B cell (primary cell): ENCODE measurements around the gene OCA2. TPM values are rescaled to one million over a fixed set of nuclear protein-coding genes. Genes with fewer than 3 reads are reported as not detected.

Experiments used
- ATAC-seq: fragments of 200-7000 bp; cut with Tn5 transposase; one replicate; pipeline ENCODE4 v1.10.0; 2021; ENCODE audit warnings: low read depth, mild to moderate bottlenecking, moderate number of reproducible peaks, moderate library complexity
- CTCF ChIA-PET: fragments of 350-600 bp; sonication (Branson Sonifier 250); formaldehyde crosslinking; loops from one replicate; lab custom pipeline; 2021; ENCODE audit warnings: antibody characterized with exemption, inconsistent platforms; lab: Charles Lee
- POLR2A ChIA-PET: fragments of 350-600 bp; sonication (Branson Sonifier 250); formaldehyde crosslinking; loops from one replicate; lab custom pipeline; 2021; ENCODE audit warnings: antibody characterized with exemption; lab: Charles Lee
- DNase-seq: peaks from one replicate; pipeline ENCODE4 v3.0.0; 2013
- H2AFZ ChIP-seq: 2 replicates; pipeline ENCODE4 v1.6.1; 2012; ENCODE audit warnings: mild to moderate bottlenecking, low read depth, low read length; ENCODE audit not compliant: insufficient read depth, poor library complexity, severe bottlenecking
- H3K27ac ChIP-seq, 2 donors: 1 replicate in 1 of 2; 2 replicates in 1 of 2; pipeline ENCODE4 v1.5.1; 2012 to 2013; ENCODE audit warnings: low read length in 2 of 2, mild to moderate bottlenecking in 2 of 2, moderate library complexity in 1 of 2
- H3K27me3 ChIP-seq, 4 experiments: fragments of 200-600 bp in 1 of 4; sonication (generic) in 1 of 4; replicated peaks in 1 of 4; 1 replicate in 2 of 4; 2 replicates in 2 of 4; pipeline versions ENCODE4 v1.6.1 to v1.7.0; 2013 to 2016; ENCODE audit warnings: low read length in 3 of 4, mild to moderate bottlenecking in 2 of 4, mixed read lengths in 1 of 4, moderate library complexity in 1 of 4; ENCODE audit not compliant: insufficient read depth in 4 of 4, control insufficient read depth in 3 of 4; ENCODE audit errors: control extremely low read depth in 1 of 4
- H3K36me3 ChIP-seq, 2 experiments: replicated peaks in 1 of 2; 1 replicate in 1 of 2; 2 replicates in 1 of 2; pipeline versions ENCODE4 v1.6.1 to v1.7.1; 2013; ENCODE audit warnings: low read length in 1 of 2; ENCODE audit not compliant: insufficient read depth in 2 of 2, control insufficient read depth in 1 of 2; ENCODE audit errors: control extremely low read depth in 1 of 2, extremely low read depth in 1 of 2
- H3K4me1 ChIP-seq, 2 donors: fragments of 200-600 bp in 1 of 2; sonication (generic) in 1 of 2; 1 replicate in 1 of 2; 2 replicates in 1 of 2; pipeline versions ENCODE4 v1.5.1 to v1.6.1; 2013 to 2017; ENCODE audit warnings: low read length in 2 of 2; ENCODE audit not compliant: control insufficient read depth in 2 of 2, insufficient read depth in 2 of 2
- H3K4me2 ChIP-seq: replicated peaks from 2 replicates; pipeline ENCODE3; 2012; ENCODE audit warnings: mild to moderate bottlenecking, low read depth, low read length; ENCODE audit not compliant: poor library complexity, severe bottlenecking
- H3K4me3 ChIP-seq, 5 experiments: fragments of 200-600 bp in 1 of 5; sonication (generic) in 1 of 5; 1 replicate in 3 of 5; 2 replicates in 2 of 5; pipeline versions ENCODE4 v1.5.1 to v1.7.0; 2011 to 2016; ENCODE audit warnings: low read length in 4 of 5, mild to moderate bottlenecking in 4 of 5, low read depth in 2 of 5, control low read depth in 1 of 5, moderate library complexity in 1 of 5; ENCODE audit not compliant: insufficient read depth in 1 of 5; ENCODE audit errors: control extremely low read depth in 1 of 5, extremely low read depth in 1 of 5
- H3K79me2 ChIP-seq: fragments of 200-600 bp; sonication (generic); one replicate; pipeline ENCODE4 v1.6.0; 2016; ENCODE audit warnings: low read length; ENCODE audit not compliant: control insufficient read depth, insufficient read depth
- H3K9ac ChIP-seq: fragments of 200-600 bp; sonication (generic); 2 replicates; pipeline ENCODE4 v1.6.1; 2017; ENCODE audit warnings: mild to moderate bottlenecking, low read length, moderate library complexity
- H3K9me3 ChIP-seq, 3 donors: one replicate each; pipeline versions ENCODE4 v1.6.1 to v1.7.1; 2013; ENCODE audit warnings: low read length in 2 of 3; ENCODE audit not compliant: control insufficient read depth in 2 of 3, insufficient read depth in 1 of 3; ENCODE audit errors: control extremely low read depth in 1 of 3
- H4K20me1 ChIP-seq: 2 replicates; pipeline ENCODE4 v1.6.0; 2012; ENCODE audit warnings: mild to moderate bottlenecking, low read length; ENCODE audit not compliant: insufficient read depth, control insufficient read depth, poor library complexity, severe bottlenecking
- H3K27ac Mint-ChIP-seq: one replicate; pipeline ENCODE4 v1.8.0; 2021; ENCODE audit warnings: mixed read lengths
- H3K27me3 Mint-ChIP-seq: one replicate; pipeline ENCODE4 v1.8.0; 2021; ENCODE audit warnings: mixed read lengths
- H3K4me1 Mint-ChIP-seq: one replicate; pipeline ENCODE4 v1.8.0; 2021; ENCODE audit warnings: mixed read lengths
- H3K4me3 Mint-ChIP-seq: one replicate; pipeline ENCODE4 v1.8.0; 2021; ENCODE audit warnings: mixed read lengths
- H3K9me3 Mint-ChIP-seq: one replicate; pipeline ENCODE4 v1.8.0; 2022; ENCODE audit warnings: mixed read lengths; ENCODE audit not compliant: insufficient read depth
- EZH2 ChIP-seq: IDR thresholded peaks from 2 replicates; pipeline ENCODE4 v1.6.1; 2012; ENCODE audit warnings: borderline replicate concordance, low read depth, mild to moderate bottlenecking, moderate library complexity, low read length; ENCODE audit not compliant: insufficient read depth, poor library complexity, severe bottlenecking
- WGBS: methylation state at CpG from one replicate; pipeline ENCODE4 v1.1.5; 2013; ENCODE audit warnings: missing lambda C conversion rate; ENCODE audit not compliant: insufficient coverage; 5-methylcytosine and 5-hydroxymethylcytosine counted together
- intact Hi-C: fragments of 100-400 bp; cut with micrococcal nuclease; formaldehyde crosslinking; loops from one replicate; pipeline ENCODE4 v1.10.0; 2022
- polyA plus RNA-seq: library from polyadenylated mRNA; depleted of rRNA; stranded (reverse); fragments of >200 nt; gene quantifications from 2 replicates; pipeline ENCODE4 v1.2.3, GENCODE V29; 2012
- total RNA-seq, 2 donors: library from RNA; stranded (reverse); fragments of 120-200 nt in 1 of 2; gene quantifications; 1 replicate in 1 of 2; 2 replicates in 1 of 2; pipeline versions ENCODE4 v1.2.3 to v1.2.4, GENCODE V29; 2013 to 2022
- TF ChIP-seq, protein P1 (sequence below): fragments of 200-600 bp; IDR thresholded peaks from one replicate; pipeline ENCODE4 v1.8.0; 2022; ENCODE audit warnings: antibody characterized with exemption, mild to moderate bottlenecking

OCA2 gene
- total and polyA plus RNA-seq, 2 donors (not counting 1 experiment from before 2014, with no cell fraction given) = 0.12 TPM; not detected in 1

GRCh38 chr15:27833974-27834373 is 265.1 kb downstream of the OCA2 start:
- Histone ChIP-seq H3K27ac (no peak overlapping the region), H3K27me3 (no peaks in the 10 kb centered on the region), H2AFZ (no peak overlapping the region), H3K36me3 (no peaks in the 10 kb centered on the region), H4K20me1 (no peaks in the 10 kb centered on the region), H3K4me1 (no peaks in the 10 kb centered on the region), H3K4me3 (no peak overlapping the region), H3K9me3 (peaks cover 0 to 13% (median 0%) of the 10 kb centered on the region in 3 donors), H3K4me2 (no peak overlapping the region), H3K79me2 (no peaks in the 10 kb centered on the region), H3K9ac (no peak overlapping the region)
- no peak for TF ChIP-seq EZH2
- TF ChIP-seq, protein P1, sequence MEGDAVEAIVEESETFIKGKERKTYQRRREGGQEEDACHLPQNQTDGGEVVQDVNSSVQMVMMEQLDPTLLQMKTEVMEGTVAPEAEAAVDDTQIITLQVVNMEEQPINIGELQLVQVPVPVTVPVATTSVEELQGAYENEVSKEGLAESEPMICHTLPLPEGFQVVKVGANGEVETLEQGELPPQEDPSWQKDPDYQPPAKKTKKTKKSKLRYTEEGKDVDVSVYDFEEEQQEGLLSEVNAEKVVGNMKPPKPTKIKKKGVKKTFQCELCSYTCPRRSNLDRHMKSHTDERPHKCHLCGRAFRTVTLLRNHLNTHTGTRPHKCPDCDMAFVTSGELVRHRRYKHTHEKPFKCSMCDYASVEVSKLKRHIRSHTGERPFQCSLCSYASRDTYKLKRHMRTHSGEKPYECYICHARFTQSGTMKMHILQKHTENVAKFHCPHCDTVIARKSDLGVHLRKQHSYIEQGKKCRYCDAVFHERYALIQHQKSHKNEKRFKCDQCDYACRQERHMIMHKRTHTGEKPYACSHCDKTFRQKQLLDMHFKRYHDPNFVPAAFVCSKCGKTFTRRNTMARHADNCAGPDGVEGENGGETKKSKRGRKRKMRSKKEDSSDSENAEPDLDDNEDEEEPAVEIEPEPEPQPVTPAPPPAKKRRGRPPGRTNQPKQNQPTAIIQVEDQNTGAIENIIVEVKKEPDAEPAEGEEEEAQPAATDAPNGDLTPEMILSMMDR = no peak
- CTCF ChIA-PET = no interaction called here
- WGBS = 100% methylated on average over 1 of the region's 2 CpGs
- intact Hi-C loops = no loop called here
- Mint-ChIP-seq H3K9me3 (no peaks in the 10 kb centered on the region), H3K4me3 (no peak overlapping the region), H3K27me3 (no peaks in the 10 kb centered on the region), H3K27ac (no peak overlapping the region), H3K4me1 (no peaks in the 10 kb centered on the region)
- POLR2A ChIA-PET = no interaction called here
- DNase-seq = no peak
- no peak for ATAC-seq

GRCh38 chr15:27833178-27833577 is 265.9 kb downstream of the OCA2 start:
- no peaks in the 10 kb centered on the region for H3K9me3 Mint-ChIP-seq

More at GRCh38 chr15:27833178-27833577, 265.9 kb downstream of the OCA2 start:
- H3K4me3 Mint-ChIP-seq = no peak overlapping the region
- H3K9ac ChIP-seq = no peak overlapping the region
- H3K4me2 ChIP-seq = no peak overlapping the region
- CTCF ChIA-PET = no interaction called here
- no CpG with 5 or more reads among the region's 4 CpGs for WGBS
- H3K4me3 ChIP-seq = no peak overlapping the region
- POLR2A ChIA-PET = no interaction called here
- intact Hi-C loops = no loop called here
- no peaks in the 10 kb centered on the region for H4K20me1 ChIP-seq
- H2AFZ ChIP-seq = no peak overlapping the region
- peaks cover 0 to 13% (median 0%) of the 10 kb centered on the region in 3 donors for H3K9me3 ChIP-seq
- H3K27me3 ChIP-seq = no peaks in the 10 kb centered on the region
- no peaks in the 10 kb centered on the region for H3K4me1 ChIP-seq
- DNase-seq (no peak), ATAC-seq (no peak)
- H3K36me3 ChIP-seq = no peaks in the 10 kb centered on the region
- TF ChIP-seq EZH2 = no peak
- TF ChIP-seq, protein P1 = no peak
- H3K27me3 Mint-ChIP-seq = no peaks in the 10 kb centered on the region
- no peaks in the 10 kb centered on the region for H3K79me2 ChIP-seq
- no peaks in the 10 kb centered on the region for H3K4me1 Mint-ChIP-seq
- no peak overlapping the region for H3K27ac ChIP-seq
- H3K27ac Mint-ChIP-seq = no peak overlapping the region
